HepG2 (cell line): ENCODE data around the gene MAPK7. TPM values are rescaled to one million over a fixed set of nuclear protein-coding genes. Genes with fewer than 3 reads are reported as not detected.

ENCODE experiments used
- ATAC-seq: fragments of 200-7000 bp; cut with Tn5 transposase; 3 replicates; pipeline ENCODE4 v1.9.1; 2020; ENCODE audit warnings: mild to moderate bottlenecking, moderate library complexity
- BruUV-seq: library from RNA; stranded (reverse); fragments of 400-500 nt; replicated peaks from 2 replicates; lab custom pipeline; 2021; lab: Mats Ljungman, UMichigan
- CTCF ChIA-PET: fragments of 300-600 bp; formaldehyde crosslinking; extraction: SDS; loops from one replicate; lab custom pipeline; 2021; ENCODE audit warnings: low total read pairs, inconsistent platforms, low intra/inter-chr PET ratio; lab: Yijun Ruan, JAX
- POLR2A ChIA-PET: fragments of 350-600 bp; sonication (Branson Sonifier 250); formaldehyde crosslinking; loops from one replicate; lab custom pipeline; 2020; ENCODE audit warnings: antibody characterized with exemption, inconsistent platforms; lab: Yijun Ruan, JAX
- DNase-seq: peaks from one replicate; pipeline ENCODE4 v3.0.0-alpha.2; 2015; ENCODE audit warnings: low spot score
- FAIRE-seq: peaks from 3 replicates; lab custom pipeline; 2011; peaks lifted over from hg19 to GRCh38; lab: Jason Lieb, UNC
- H2AFZ ChIP-seq: one replicate; pipeline ENCODE4 v1.6.1; 2011; ENCODE audit warnings: low read length, inconsistent platforms
- H3K27ac ChIP-seq: fragments of 300-600 bp; 3 replicates; pipeline ENCODE4 v1.8.0; 2011; ENCODE audit warnings: mixed run types, mild to moderate bottlenecking, mixed read lengths, low read length, inconsistent platforms; ENCODE audit not compliant: insufficient read depth; ENCODE audit errors: extremely low read length
- H3K27me3 ChIP-seq, 2 experiments: fragments of 200-600 bp in 1 of 2; 2 replicates in 1 of 2; 3 replicates in 1 of 2; pipeline versions ENCODE4 v1.6.0 to v1.8.0; 2011; ENCODE audit warnings: low read length in 2 of 2, mild to moderate bottlenecking in 2 of 2, moderate library complexity in 2 of 2, inconsistent platforms in 1 of 2; ENCODE audit not compliant: insufficient read depth in 2 of 2, control insufficient read depth in 1 of 2
- H3K36me3 ChIP-seq, 2 experiments: fragments of 200-600 bp in 1 of 2; replicated peaks in 1 of 2; 2 replicates in 1 of 2; 3 replicates in 1 of 2; pipeline versions ENCODE4 v1.5.1 to v1.8.0; 2011; ENCODE audit warnings: low read length in 2 of 2, inconsistent platforms in 1 of 2; ENCODE audit not compliant: insufficient read depth in 2 of 2, control insufficient read depth in 1 of 2
- H3K4me1 ChIP-seq: 2 replicates; pipeline ENCODE4 v1.5.1; 2012; ENCODE audit warnings: low read length, inconsistent platforms; ENCODE audit not compliant: insufficient read depth
- H3K4me2 ChIP-seq: 2 replicates; pipeline ENCODE4 v1.6.0; 2011; ENCODE audit warnings: low read depth, low read length, inconsistent platforms
- H3K4me3 ChIP-seq, 3 experiments: fragments of 200-600 bp in 1 of 3; sonication (generic), shearing (Covaris generic) in 1 of 3; replicated peaks in 1 of 3; 2 replicates each; pipeline ENCODE4 v1.5.1; 2011 to 2016; ENCODE audit warnings: low read length in 3 of 3, inconsistent platforms in 2 of 3, low read depth in 2 of 3, mild to moderate bottlenecking in 2 of 3, control low read depth in 1 of 3, mixed read lengths in 1 of 3; ENCODE audit not compliant: insufficient read depth in 1 of 3
- H3K79me2 ChIP-seq: one replicate; pipeline ENCODE4 v1.6.1; 2011; ENCODE audit warnings: low read length, inconsistent platforms; ENCODE audit not compliant: insufficient read depth
- H3K9ac ChIP-seq: 2 replicates; pipeline ENCODE4 v1.6.0; 2011; ENCODE audit warnings: mild to moderate bottlenecking, low read depth, low read length, inconsistent platforms; ENCODE audit not compliant: insufficient read depth
- H3K9me3 ChIP-seq: 2 replicates; pipeline ENCODE4 v1.5.1; 2012; ENCODE audit warnings: mild to moderate bottlenecking, low read length
- H4K20me1 ChIP-seq: 2 replicates; pipeline ENCODE4 v1.6.0; 2011; ENCODE audit warnings: inconsistent platforms, mild to moderate bottlenecking, low read length, moderate library complexity; ENCODE audit not compliant: insufficient read depth
- CBX5 ChIP-seq: sonication (generic); formaldehyde crosslinking; IDR thresholded peaks from 2 replicates; pipeline ENCODE4 v1.4.0; 2020; ENCODE audit warnings: missing genetic modification reagents, borderline replicate concordance
- CEBPG ChIP-seq: IDR thresholded peaks from 2 replicates; pipeline ENCODE4 v1.6.1; 2016
- EEA1 ChIP-seq: sonication (generic); formaldehyde crosslinking; IDR thresholded peaks from 2 replicates; pipeline ENCODE4 v1.5.1; 2020; ENCODE audit warnings: mild to moderate bottlenecking, missing genetic modification reagents, borderline replicate concordance
- RBFOX2 ChIP-seq: fragments of 200-400 bp; formaldehyde crosslinking; IDR thresholded peaks from 2 replicates; pipeline ENCODE4 v1.6.1; 2017; ENCODE audit warnings: low read depth, mild to moderate bottlenecking, low read length
- ZFP90 ChIP-seq: sonication (generic); formaldehyde crosslinking; IDR thresholded peaks from 2 replicates; pipeline ENCODE4 v1.8.0; 2022; ENCODE audit warnings: missing genetic modification reagents, mild to moderate bottlenecking, inconsistent platforms, borderline replicate concordance
- ZNF33A ChIP-seq: sonication (generic); formaldehyde crosslinking; IDR thresholded peaks from 2 replicates; pipeline ENCODE4 v1.5.1; 2020; ENCODE audit warnings: missing genetic modification reagents, mild to moderate bottlenecking, moderate library complexity, borderline replicate concordance
- WGBS: methylation state at CpG from one replicate; pipeline ENCODE4 v1.1.6; 2017; ENCODE audit warnings: low lambda C conversion rate; 5-methylcytosine and 5-hydroxymethylcytosine counted together
- in situ Hi-C: cut with HindIII; loops from 2 replicates; pipeline ENCODE4 v1.10.0; 2017; ENCODE audit warnings: low pct_unique_long_range_greater_than_20kb; ENCODE audit not compliant: extremely low pct_ligation_motif_present
- intact Hi-C: fragments of 100-400 bp; cut with micrococcal nuclease; formaldehyde crosslinking; loops from one replicate; pipeline ENCODE4 v1.10.0; 2022; ENCODE audit not compliant: unreplicated experiment
- polyA plus RNA-seq, 8 experiments: library from polyadenylated mRNA; depleted of rRNA in 3 of 8; stranded (reverse) in 7 of 8; unstranded in 1 of 8; fragments of >200 nt; fragmentation: Illumina TruSeq in 4 of 8; extraction: Trizol in 4 of 8; gene quantifications; 2 replicates each; pipeline versions ENCODE4 v1.2.1 to v1.2.3, GENCODE V29; 2011 to 2016; ENCODE audit warnings: low read depth in 4 of 8, missing spikeins in 1 of 8, mixed read lengths in 1 of 8; ENCODE audit not compliant: insufficient read depth in 1 of 8
- total RNA-seq, 5 experiments: library from RNA; depleted of rRNA; stranded (reverse); fragments of >200 nt; fragmentation: Illumina TruSeq; extraction: Trizol; gene quantifications; 2 replicates each; pipeline ENCODE4 v1.2.3, GENCODE V29; 2016; ENCODE audit warnings: low read depth in 1 of 5
- TF ChIP-seq, protein P1 (sequence below): sonication (generic); formaldehyde crosslinking; IDR thresholded peaks from 2 replicates; pipeline ENCODE4 v1.4.0; 2020; ENCODE audit warnings: mild to moderate bottlenecking, low read depth, missing genetic modification reagents

Gene MAPK7
- total and polyA plus RNA-seq, 2 of the 13 experiments (the other 11 are each of a cell fraction or from before 2014, with no cell fraction given) = 2.9 to 5.9 TPM

DNA sequence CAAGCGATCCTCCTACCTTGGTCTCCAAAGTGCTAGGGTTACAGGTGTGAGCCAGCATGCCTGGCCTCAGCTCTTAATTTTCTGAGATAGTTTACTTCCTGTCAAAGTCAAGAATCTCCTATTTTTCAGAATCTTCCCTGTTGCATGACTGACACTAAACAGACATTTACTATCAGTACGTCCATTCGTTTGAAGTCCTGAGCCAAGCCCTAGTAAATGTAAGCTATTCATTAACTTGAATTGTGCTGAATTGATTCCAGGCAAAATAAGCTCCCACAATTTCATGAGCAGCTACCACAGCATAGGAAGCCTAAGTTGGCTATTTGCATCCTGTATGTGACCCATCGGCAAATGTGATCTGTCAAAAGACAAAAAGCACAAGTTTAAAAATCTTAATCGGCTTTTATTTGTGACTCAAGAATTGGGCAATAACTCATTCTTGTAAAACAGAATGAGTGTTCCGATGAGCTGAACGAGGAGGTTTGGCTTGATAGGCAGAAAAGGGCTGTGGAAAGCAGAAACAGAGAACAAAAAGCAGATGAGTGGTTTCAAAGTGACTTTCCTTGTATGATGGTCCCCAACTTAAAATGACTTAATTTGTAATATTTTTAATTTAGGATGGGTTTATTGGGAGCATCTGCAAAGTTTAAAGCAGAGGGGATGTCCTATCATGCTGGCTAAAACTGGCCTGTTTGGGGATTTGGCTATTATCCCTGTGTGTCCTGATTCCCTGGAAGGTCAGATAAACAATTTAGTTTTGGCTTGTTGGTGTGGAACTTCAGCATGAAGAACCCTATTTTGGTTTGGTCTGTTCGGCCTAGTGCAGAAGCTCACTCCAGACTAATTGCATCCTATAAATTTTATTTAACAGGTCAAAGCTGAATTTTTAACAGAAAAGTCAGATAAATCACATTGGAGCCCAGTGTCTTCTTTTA is 46.9 kb downstream of the MAPK7 start (continued):
- TF ChIP-seq, protein P1, sequence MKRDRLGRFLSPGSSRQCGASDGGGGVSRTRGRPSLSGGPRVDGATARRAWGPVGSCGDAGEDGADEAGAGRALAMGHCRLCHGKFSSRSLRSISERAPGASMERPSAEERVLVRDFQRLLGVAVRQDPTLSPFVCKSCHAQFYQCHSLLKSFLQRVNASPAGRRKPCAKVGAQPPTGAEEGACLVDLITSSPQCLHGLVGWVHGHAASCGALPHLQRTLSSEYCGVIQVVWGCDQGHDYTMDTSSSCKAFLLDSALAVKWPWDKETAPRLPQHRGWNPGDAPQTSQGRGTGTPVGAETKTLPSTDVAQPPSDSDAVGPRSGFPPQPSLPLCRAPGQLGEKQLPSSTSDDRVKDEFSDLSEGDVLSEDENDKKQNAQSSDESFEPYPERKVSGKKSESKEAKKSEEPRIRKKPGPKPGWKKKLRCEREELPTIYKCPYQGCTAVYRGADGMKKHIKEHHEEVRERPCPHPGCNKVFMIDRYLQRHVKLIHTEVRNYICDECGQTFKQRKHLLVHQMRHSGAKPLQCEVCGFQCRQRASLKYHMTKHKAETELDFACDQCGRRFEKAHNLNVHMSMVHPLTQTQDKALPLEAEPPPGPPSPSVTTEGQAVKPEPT (CRISPR knock-in tag) = no peak
- TF ChIP-seq CEBPG (CRISPR knock-in tag) (no peak), CBX5 (CRISPR knock-in tag) (no peak)

DNA sequence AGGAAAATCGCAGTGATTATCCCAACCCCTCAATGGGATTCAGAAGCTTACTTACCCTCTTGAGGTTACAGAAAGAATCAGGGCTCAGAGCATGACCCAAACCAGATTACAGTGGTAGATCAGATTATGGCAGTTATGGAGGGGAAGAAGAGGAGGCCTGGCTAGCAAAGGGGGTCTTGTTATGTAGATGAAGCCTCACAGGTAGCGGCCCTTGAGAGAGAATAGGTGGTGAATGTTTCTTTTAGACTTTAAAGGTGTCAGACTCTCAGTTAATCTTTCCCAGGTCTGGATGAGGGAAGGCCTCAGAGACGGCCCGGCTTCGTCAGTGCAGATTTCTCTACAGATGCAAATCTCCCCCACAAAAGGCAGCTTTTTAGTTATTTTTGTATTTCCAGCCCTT is 48.3 kb downstream of the MAPK7 start:
- WGBS = 62% methylated on average over 5 of the region's 5 CpGs
- no peak for TF ChIP-seq ZFP90
- TF ChIP-seq EEA1 (CRISPR knock-in tag) = no peak
- no peak for TF ChIP-seq RBFOX2
- no peak for TF ChIP-seq ZNF33A (CRISPR knock-in tag)
- no peaks in the 10 kb centered on the region for H3K9me3 ChIP-seq
- no peak for DNase-seq
- H3K27ac ChIP-seq = no peak overlapping the region
- H3K4me1 ChIP-seq = peaks cover 7% of the 10 kb centered on the region
- no peaks in the 10 kb centered on the region for H3K36me3 ChIP-seq
- no peak overlapping the region for H2AFZ ChIP-seq
- H3K9ac ChIP-seq = no peak overlapping the region
- no peak for ATAC-seq
- H4K20me1 ChIP-seq = no peaks in the 10 kb centered on the region
- ChIA-PET POLR2A (no interaction called here), CTCF (no interaction called here)
- no peak overlapping the region for H3K4me2 ChIP-seq
- peaks cover 0 to 4% of the 10 kb centered on the region in 2 experiments; a peak in 1 of 5 replicates for H3K27me3 ChIP-seq
- no peak overlapping the region for H3K4me3 ChIP-seq
- in situ Hi-C loops (no loop called here), intact Hi-C loops (no loop called here)
- no peak for FAIRE-seq
- H3K79me2 ChIP-seq = no peaks in the 10 kb centered on the region
- no TSS peak for BruUV-seq
